Measurements from ENCODE around the gene SYPL2. TPM values are rescaled to one million over a fixed set of nuclear protein-coding genes. Genes with fewer than 3 reads are reported as not detected.
A peak's percentile ranks its signal among the peaks of the same experiment; 100 is the strongest.

The SYPL2 gene
- total RNA-seq, 1 experiment from 2014 or later, result 2.5 TPM

GRCh38 chr1:109468061-109468460, 1.7 kb downstream of the SYPL2 start:
- peaks cover 75% of the 10 kb centered on the region for H3K27me3 Mint-ChIP-seq (ENCODE audit: low read depth)
- no peak overlapping the region for H2BK15ac ChIP-seq (ENCODE audit: low read depth, low read length)

More at GRCh38 chr1:109468061-109468460, 1.7 kb downstream of the SYPL2 start:
- H3K27ac Mint-ChIP-seq, result no peak overlapping the region; a peak in 1 of 7 replicates
- Histone ChIP-seq H4K91ac (ENCODE audit: insufficient read length, low read depth, low read length) (no peak overlapping the region), H2AK5ac (ENCODE audit: insufficient read length, low read length) (no peak overlapping the region), H4K8ac (replicated peaks; ENCODE audit: insufficient read length, low read depth, low read length) (no peak overlapping the region), H2BK120ac (ENCODE audit: low read depth, low read length, poor library complexity, severe bottlenecking) (no peak overlapping the region), H3K27ac (ENCODE audit: insufficient read length, low read depth, low read length) (no peak overlapping the region), H3K9me3 (ENCODE audit: control insufficient read depth, low read depth, low read length) (no peaks in the 10 kb centered on the region), H3K4me1 (ENCODE audit: insufficient read depth, low read length) (no peaks in the 10 kb centered on the region; the same call in 1 of the 2 replicates), H3K23me2 (ENCODE audit: insufficient read length, low read depth, low read length, poor library complexity, severe bottlenecking) (peaks cover 15% of the 10 kb centered on the region), H3K18ac (ENCODE audit: insufficient read length, low read depth, low read length) (no peak overlapping the region), H3K14ac (ENCODE audit: insufficient read depth, low read length) (no peak overlapping the region), H4K20me1 (ENCODE audit: control insufficient read depth, insufficient read depth, insufficient read length) (no peaks in the 10 kb centered on the region), H2BK5ac (ENCODE audit: insufficient read length, low read length) (no peak overlapping the region), H3K23ac (ENCODE audit: insufficient read length, low read depth, low read length) (no peak overlapping the region), H3K4ac (ENCODE audit: low read depth, low read length) (no peak overlapping the region), H2BK12ac (ENCODE audit: insufficient read length, low read depth, low read length) (no peak overlapping the region), H4K5ac (ENCODE audit: insufficient read length, low read depth, low read length) (no peak overlapping the region), H3K27me3 (ENCODE audit: insufficient read depth, low read length) (peaks cover 14% of the 10 kb centered on the region; the same call in 1 of the 2 replicates), H3K79me1 (ENCODE audit: insufficient read depth, low read depth, low read length, poor library complexity, severe bottlenecking) (no peaks in the 10 kb centered on the region), H3K9ac (ENCODE audit: extremely low read depth, insufficient read length, low read length) (no peak overlapping the region), H2AFZ (ENCODE audit: low read length) (no peak overlapping the region), H2BK20ac (ENCODE audit: low read depth, low read length, poor library complexity, severe bottlenecking) (no peak overlapping the region), H3K79me2 (ENCODE audit: insufficient read depth, low read length) (no peaks in the 10 kb centered on the region), H3K56ac (ENCODE audit: insufficient read length, low read depth, low read length) (no peak overlapping the region), H3K4me2 (ENCODE audit: insufficient read depth, insufficient read length, low read length) (no peak overlapping the region), H3T11ph (ENCODE audit: low read length) (no peak overlapping the region)
- DNase-seq, result no peak
- no peak for TF ChIP-seq CTCF (conservative IDR thresholded peaks at IDR 0.05)
- H3K9me3 Mint-ChIP-seq, result peaks cover 0 to 3% of the 10 kb centered on the region in 2 experiments; a peak in 1 of 5 replicates
- H3K36me3 Mint-ChIP-seq (ENCODE audit: insufficient read depth in 1 of 3, low read depth in 3 of 3), result no peaks in the 10 kb centered on the region
- H3K4me3 Mint-ChIP-seq, result 0 out of 5 replicates have a peak overlapping the region, but pooled peaks of 1 of the 2 experiments have one; percentile 35
- peaks cover 21 to 22% of the 10 kb centered on the region in 2 experiments for H3K4me1 Mint-ChIP-seq
- no CpG with 5 or more reads among the region's 1 CpG for WGBS (ENCODE audit: extremely low coverage, insufficient read length, low lambda C conversion rate)
